GM19351 (cell line): ENCODE measurements around the gene GBP1.
"Not testable (repeated sequence)": the region's sequence is repeated elsewhere in the genome, so short reads cannot be mapped to it uniquely, and the experiment has no call there.

Experiments
- ATAC-seq: cut with Tn5 transposase; IDR thresholded peaks from one replicate; pipeline ENCODE4 v1.9.1; 2021; ENCODE audit warnings: mild to moderate bottlenecking, moderate library complexity; ENCODE audit not compliant: unreplicated experiment

Gene GBP1

GRCh38 chr1:89051955-89052312, 13.1 kb downstream of the GBP1 start:
- ATAC-seq, result no peak

DNA sequence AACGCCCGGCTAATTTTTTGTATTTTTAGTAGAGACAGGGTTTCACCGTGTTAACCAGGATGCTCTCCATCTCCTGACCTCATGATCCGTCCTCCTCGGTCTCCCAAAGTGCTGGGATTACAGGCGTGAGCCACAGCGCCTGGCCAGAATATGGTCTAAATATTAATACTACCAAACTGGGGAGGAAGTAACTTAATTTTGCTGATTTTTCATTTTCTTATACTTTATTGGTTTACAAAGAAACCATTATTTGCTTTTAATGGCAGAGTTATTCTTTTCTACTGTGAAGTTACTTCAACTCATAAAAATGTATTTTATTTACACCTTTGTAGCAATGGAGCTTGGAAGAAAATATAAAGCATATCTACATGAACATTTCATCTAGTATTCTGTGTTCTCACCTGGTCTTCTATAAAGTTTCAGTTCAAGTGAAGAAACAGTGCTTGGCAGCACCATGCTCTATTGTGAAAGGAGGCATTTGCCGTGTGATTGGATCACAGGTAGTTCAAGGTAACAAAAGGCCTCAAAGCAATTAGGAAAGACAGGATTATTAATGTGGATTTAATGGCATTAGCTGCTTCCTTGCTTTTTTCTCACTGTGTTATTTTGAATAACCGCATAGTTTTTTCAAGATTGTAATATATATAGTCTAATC, 13.6 kb downstream of the GBP1 start:
- no peak for ATAC-seq

GRCh38 chr1:89050649-89051033, 14.4 kb downstream of the GBP1 start:
- ATAC-seq, result no peak

GRCh38 chr1:89049901-89050648, 14.9 kb downstream of the GBP1 start:
- ATAC-seq, result not testable (repeated sequence)

DNA sequence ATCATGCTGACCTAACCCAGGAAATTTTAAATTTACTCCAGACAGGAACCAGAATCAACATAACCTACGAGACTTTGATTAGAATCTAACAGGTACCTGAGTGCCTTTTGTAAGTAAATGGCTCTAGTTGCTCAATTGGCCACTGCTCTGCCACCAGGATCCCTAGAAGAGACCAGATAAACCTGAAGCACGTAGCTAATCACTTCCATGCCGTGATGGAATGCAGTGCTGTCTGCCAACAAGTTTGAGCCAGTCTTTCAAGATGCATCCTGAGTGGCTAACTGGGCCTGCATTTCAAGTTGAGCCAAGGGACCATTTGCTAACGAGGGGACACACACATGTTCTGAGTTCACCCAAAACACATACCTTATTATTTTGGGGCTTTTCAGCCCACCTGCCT, 15.8 kb downstream of the GBP1 start:
- not testable (repeated sequence) for ATAC-seq

DNA sequence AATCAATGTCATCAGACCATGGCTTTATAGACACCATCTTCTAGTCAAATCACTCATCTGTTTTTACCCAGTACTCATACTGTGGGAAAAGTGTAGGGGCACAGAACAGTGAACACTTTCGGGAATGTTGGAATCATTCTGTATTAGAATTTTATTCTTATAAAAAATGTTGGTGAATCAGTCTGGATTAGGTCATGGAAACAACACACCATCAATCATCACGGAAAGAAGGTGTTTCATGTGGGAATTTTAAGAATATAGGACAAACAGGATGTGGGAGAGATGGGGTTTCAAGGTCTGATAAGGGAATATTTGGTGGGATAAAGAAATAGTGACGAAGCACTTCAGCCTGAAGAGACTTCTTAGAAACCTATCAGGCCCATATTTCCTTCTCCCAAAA, 17.3 kb downstream of the GBP1 start:
- ATAC-seq, result no peak

- ATAC-seq, result peak; percentile 74
Measured at GRCh38 chr1:89046318-89047183, 18.5 kb downstream of the GBP1 start.

DNA sequence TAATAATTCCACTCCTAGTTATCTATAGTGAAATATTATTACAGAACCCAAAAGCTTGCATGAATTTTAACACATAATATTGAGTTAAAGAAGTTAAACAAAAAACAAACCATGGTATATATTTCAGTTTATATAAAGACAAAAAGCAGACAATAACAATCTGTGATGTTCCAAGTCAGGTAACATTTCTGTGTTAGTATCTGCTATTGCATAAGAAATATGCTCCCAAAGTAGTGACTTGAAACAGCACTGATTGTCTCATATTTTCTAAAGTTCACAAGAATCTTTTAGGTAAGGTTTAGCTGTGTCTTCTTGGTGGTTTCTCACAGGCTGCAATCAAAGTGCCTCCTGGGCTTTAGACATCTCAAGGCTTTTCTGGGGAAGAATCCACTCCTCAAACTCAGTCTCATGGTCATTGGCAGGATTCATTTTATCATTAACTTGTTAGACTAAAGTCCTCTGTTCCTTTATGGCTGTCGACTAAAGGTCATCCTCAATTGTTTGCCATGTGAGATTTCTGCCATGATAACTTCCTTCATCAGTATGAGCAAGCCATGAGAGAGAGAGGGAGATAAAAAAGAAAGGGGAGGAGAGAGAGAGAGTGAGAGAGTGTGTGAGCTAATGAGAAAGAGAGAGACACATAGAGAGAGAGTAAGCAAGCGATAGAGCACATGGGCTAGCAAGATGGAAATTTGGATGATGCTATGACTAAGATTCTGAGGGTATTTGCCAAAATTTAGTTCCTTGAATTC, 19.9 kb downstream of the GBP1 start:
- no peak for ATAC-seq

DNA sequence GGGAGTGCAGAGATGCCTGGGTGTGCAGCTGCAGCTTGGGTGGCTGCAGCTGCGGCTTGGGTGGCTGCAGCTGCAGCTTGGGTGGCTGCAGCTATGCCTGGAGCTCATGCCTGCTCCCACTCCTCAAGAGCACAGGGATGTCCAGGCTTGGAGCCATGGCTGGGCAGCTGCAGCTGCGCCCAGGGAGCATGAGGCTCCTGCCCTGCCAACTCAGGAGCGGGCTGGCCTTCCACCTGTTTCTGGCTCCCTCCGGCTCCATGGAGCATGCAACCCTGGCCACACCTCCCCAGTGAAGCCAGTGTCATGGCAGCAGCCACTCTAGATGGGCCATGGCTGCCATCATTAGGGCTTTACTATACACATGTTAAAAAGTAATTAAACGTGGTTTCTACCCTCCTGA, 21.1 kb downstream of the GBP1 start:
- ATAC-seq, result no peak

GRCh38 chr1:89042491-89042890, 22.5 kb downstream of the GBP1 start:
- no peak for ATAC-seq

DNA sequence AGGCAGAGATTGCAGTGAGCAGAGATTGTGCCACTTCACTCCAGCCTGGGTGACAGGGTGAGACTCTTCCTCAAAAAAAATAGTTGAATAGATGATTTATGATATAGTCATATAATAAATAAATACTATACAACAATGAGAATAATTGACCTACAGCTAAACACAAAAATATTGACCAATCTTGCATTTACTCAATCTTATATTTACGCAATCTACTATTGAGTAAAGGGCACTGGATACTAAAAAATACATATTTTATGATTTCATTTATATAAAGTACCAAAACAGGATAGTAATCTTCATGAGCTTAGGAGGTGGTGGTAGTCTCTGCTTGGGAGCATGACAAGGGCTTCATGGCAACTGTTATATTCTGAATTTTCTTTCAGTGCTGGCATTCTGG, 23.3 kb downstream of the GBP1 start:
- no peak for ATAC-seq

GRCh38 chr1:89041119-89041641, 23.8 kb downstream of the GBP1 start:
- ATAC-seq, result peak; percentile 97

DNA sequence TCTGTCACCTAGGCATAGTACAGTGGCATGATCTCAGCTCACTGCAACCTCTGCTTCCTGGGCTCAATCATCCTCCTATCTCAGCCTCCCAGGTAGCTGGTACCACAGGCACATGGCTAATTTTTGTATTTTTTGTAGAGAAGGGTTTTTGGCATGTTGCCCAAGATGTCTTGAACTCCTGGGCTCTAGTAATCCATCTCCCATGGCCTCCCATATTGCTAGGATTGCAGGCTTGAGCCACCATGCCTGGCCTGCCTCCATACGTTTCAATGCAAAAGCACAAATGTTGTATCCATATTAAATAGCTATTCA, 24.7 kb downstream of the GBP1 start:
- no peak for ATAC-seq

- no peak for ATAC-seq
Measured at GRCh38 chr1:89037186-89037585, 27.8 kb downstream of the GBP1 start.

DNA sequence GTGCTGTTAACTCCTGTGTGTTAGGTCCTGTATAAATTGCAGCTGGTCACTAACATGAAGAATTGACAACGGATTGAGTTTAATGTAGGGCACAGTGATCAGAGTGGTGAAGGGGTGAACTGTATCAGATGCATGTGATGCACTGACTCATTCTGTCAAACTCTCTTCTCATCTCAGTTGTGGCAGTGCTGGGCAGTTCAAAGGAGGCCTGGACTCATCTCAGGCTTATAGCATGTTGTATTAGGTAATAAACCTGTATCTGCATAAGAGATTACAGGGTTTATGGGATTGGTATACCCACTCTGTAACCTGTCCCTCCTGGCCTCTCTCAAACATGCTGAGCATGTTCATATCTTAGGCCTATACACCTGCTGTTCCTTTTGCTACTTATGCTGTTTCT, 29.9 kb downstream of the GBP1 start:
- ATAC-seq, result no peak

DNA sequence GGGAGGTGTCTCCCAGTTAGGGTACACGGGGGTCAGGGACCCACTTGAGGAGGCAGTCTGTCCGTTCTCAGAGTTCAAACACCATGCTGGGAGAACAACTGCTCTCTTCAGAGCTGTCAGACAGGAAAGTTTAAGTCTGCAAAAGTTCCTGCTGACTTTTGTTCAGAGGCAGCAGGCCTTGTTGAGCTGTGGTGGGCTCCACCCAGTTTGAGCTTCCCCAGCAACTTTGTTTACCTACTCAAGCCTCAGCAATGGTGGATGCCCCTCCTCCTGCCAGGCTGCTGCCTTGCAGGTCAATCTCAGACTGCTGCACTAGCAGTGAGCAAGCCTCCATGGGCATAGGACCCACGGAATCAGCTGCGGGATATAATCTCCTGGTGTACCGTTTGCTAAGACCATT, 31.0 kb downstream of the GBP1 start:
- ATAC-seq, result not testable (repeated sequence)

- ATAC-seq, result not testable (repeated sequence)
Measured at GRCh38 chr1:89029051-89029450, 36.0 kb downstream of the GBP1 start.

DNA sequence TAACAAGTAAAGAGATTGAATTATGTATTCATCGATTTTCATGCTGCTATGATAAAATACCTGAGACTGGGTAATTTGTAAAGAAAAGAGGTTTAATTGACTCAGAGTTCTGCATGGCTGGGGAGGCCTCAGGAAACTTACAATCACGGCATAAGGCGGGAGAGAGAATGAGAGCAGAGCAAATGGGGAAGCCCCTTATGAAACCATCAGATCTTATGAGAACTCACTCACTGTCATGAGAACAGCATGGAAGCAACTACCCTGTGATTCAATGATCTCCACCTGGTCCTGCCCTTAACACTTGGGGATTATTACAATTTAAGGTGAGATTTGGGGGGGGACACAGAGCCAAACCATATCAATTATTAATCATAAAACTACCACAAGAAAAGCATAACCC, 39.1 kb downstream of the GBP1 start:
- ATAC-seq, result no peak

GRCh38 chr1:89023026-89023425, 42.0 kb downstream of the GBP1 start:
- ATAC-seq, result no peak

- peak; percentile 79 for ATAC-seq
Measured at GRCh38 chr1:89022167-89022959, 42.6 kb downstream of the GBP1 start, which contains the start of gene GBP3. TSS of gene GBP3 (minus strand) at chr1:89022866. CDS start at chr1:89020721, 2,145 bp downstream.
